Measurements from ENCODE around the gene AFAP1. TPM values are rescaled to one million over a fixed set of nuclear protein-coding genes. Genes with fewer than 3 reads are reported as not detected.

Gene AFAP1
- total RNA-seq, 2 donors from 2014 or later, result 7.2 to 9.1 TPM

- DNase-seq (ENCODE audit: low spot score) (no peak), ATAC-seq (no peak)
- Mint-ChIP-seq H3K4me1 (ENCODE audit: low read depth in 2 of 2) (peaks cover 8 to 19% of the 10 kb centered on the region in 2 donors), H3K27me3 (peaks cover 0 to 9% of the 10 kb centered on the region in 2 donors), H3K36me3 (no peaks in the 10 kb centered on the region), H3K27ac (no peak overlapping the region), H3K9me3 (no peaks in the 10 kb centered on the region), H3K4me3 (no peak overlapping the region)
Measured at GRCh38 chr4:7786517-7786916, 153.1 kb downstream of the AFAP1 start.

- H3K9me3 Mint-ChIP-seq, result no peaks in the 10 kb centered on the region
- no peak for DNase-seq (ENCODE audit: low spot score)
- no peak for ATAC-seq
- no peaks in the 10 kb centered on the region for H3K36me3 Mint-ChIP-seq
- H3K27ac Mint-ChIP-seq, result no peak overlapping the region
- peaks cover 13 to 24% of the 10 kb centered on the region in 2 donors for H3K4me1 Mint-ChIP-seq (ENCODE audit: low read depth in 2 of 2)
- peaks cover 0 to 9% of the 10 kb centered on the region in 2 donors for H3K27me3 Mint-ChIP-seq
- no peak overlapping the region for H3K4me3 Mint-ChIP-seq
Measured at GRCh38 chr4:7786040-7786439, 153.6 kb downstream of the AFAP1 start.

DNA sequence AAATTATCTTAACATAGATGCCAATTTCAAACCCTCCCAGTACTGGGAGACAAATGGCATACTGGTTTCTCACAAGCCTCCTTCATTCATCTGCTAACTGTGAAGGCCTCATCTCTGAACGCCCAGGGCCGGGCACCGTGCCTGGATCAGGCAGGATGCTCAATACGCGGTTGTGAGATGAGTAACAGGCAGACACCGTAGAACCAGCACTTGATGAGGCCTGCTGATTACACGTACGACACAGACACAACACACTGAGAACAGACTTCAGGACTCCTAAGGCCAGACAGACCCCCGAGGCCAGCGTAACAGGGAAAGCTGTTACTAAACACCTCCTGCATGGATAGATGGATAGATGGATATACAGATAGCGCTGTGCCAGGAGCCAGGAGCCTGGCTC, 154.6 kb downstream of the AFAP1 start:
- Mint-ChIP-seq H3K27me3 (peaks cover 0 to 9% of the 10 kb centered on the region in 2 donors), H3K4me3 (no peak overlapping the region), H3K4me1 (ENCODE audit: low read depth in 2 of 2) (peaks cover 13 to 26% of the 10 kb centered on the region in 2 donors), H3K9me3 (no peaks in the 10 kb centered on the region), H3K27ac (no peak overlapping the region), H3K36me3 (no peaks in the 10 kb centered on the region)
- ATAC-seq (no peak), DNase-seq (ENCODE audit: low spot score) (no peak)

DNA sequence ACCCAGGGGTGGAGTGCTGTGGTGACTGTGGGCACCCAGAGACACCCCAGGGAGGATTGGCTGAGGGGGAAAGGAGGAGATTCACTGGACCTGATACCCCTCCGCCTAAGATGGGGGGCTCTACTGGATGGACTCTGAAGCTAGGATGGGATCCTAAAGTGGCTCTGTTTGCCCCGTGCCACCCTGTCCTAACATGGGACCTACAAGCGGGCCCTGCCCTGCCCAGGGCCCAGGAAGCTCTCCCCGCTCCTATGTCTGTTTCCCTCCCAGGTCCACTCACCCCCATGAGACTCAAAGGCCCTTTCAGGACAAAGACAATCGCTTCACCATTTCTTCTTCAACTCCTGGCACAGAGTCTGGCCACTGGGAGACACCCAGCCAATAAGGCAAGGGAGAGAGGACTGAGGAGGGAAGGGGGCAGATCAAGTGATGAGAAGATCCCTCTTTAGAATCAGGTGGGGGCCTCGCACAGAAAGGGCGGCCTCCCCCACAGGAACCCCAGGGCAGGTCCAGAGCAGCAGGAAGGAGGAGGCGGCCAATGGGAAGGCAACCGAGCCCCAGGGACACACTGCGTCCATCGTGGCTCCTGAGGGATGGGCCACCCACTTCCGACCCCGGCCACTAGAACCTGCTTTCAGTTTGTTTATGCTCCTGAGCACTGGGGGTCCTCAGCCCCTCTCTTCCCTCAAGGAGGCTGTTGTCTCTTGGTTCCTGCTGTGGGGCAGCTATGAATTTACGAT, 155.4 kb downstream of the AFAP1 start:
- Mint-ChIP-seq H3K27me3 (peaks cover 0 to 2% of the 10 kb centered on the region in 2 donors), H3K27ac (no peak overlapping the region), H3K4me3 (no peak overlapping the region), H3K9me3 (no peaks in the 10 kb centered on the region), H3K36me3 (no peaks in the 10 kb centered on the region), H3K4me1 (ENCODE audit: low read depth in 2 of 2) (peaks cover 13 to 26% of the 10 kb centered on the region in 2 donors)
- DNase-seq (ENCODE audit: low spot score) (no peak), ATAC-seq (no peak)

DNA sequence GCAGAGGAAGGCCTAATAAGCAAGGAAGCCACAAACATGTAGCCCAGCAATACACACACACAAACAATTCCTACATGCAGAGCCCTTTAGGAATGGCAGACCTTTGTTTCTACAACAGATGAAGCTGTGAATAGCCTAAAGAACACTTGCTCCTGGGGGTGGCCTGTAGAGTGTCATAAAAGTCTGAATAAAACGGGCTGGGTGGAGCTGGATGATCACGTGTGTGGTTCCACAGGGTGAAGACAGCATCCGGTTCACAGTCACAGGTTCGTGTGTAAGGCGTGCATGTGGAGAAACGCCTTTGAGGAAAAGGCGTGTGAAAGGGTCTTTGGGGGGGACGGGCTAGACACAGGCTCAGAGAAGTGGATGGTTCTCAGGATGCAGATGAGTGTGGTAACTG, 156.1 kb downstream of the AFAP1 start:
- ATAC-seq (peak in 1 of 2 donors; percentile 24), DNase-seq (ENCODE audit: low spot score) (no peak)
- H3K27ac Mint-ChIP-seq, result no peak overlapping the region
- no peak overlapping the region for H3K4me3 Mint-ChIP-seq
- no peaks in the 10 kb centered on the region for H3K36me3 Mint-ChIP-seq
- H3K4me1 Mint-ChIP-seq (ENCODE audit: low read depth in 2 of 2), result peaks cover 13 to 26% of the 10 kb centered on the region in 2 donors
- H3K9me3 Mint-ChIP-seq, result no peaks in the 10 kb centered on the region
- no peaks in the 10 kb centered on the region for H3K27me3 Mint-ChIP-seq

DNA sequence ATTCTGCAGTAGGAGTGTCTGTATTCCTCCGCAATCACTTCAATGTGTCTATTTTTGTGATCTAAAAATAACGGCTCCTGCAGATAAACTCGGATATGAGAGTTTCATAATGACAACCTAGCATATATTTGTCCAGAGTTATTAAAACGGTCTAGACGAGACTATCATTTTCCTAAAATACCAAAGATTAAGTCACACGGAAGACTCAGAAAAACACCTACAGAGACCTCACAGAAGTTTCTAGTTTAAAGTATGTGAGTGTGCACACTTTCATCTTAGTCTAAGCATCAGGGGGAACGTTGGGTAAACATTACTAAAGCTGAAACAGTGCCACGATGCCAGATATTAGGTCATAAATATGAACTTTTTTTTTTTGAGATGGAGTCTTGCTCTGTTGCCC, 156.9 kb downstream of the AFAP1 start:
- no peaks in the 10 kb centered on the region for H3K36me3 Mint-ChIP-seq
- no peaks in the 10 kb centered on the region for H3K27me3 Mint-ChIP-seq
- no peak for ATAC-seq
- DNase-seq (ENCODE audit: low spot score), result no peak
- H3K4me3 Mint-ChIP-seq, result no peak overlapping the region
- peaks cover 13 to 26% of the 10 kb centered on the region in 2 donors for H3K4me1 Mint-ChIP-seq (ENCODE audit: low read depth in 2 of 2)
- no peak overlapping the region for H3K27ac Mint-ChIP-seq
- H3K9me3 Mint-ChIP-seq, result no peaks in the 10 kb centered on the region

- H3K27ac Mint-ChIP-seq, result no peak overlapping the region
- no peak for ATAC-seq
- DNase-seq (ENCODE audit: low spot score), result no peak
- H3K27me3 Mint-ChIP-seq, result no peaks in the 10 kb centered on the region
- H3K36me3 Mint-ChIP-seq, result no peaks in the 10 kb centered on the region
- peaks cover 13 to 26% of the 10 kb centered on the region in 2 donors for H3K4me1 Mint-ChIP-seq (ENCODE audit: low read depth in 2 of 2)
- no peak overlapping the region for H3K4me3 Mint-ChIP-seq
- H3K9me3 Mint-ChIP-seq, result no peaks in the 10 kb centered on the region
Measured at GRCh38 chr4:7781993-7782392, 157.7 kb downstream of the AFAP1 start.

- no peak overlapping the region for H3K4me3 Mint-ChIP-seq
- H3K9me3 Mint-ChIP-seq, result no peaks in the 10 kb centered on the region
- H3K4me1 Mint-ChIP-seq (ENCODE audit: low read depth in 2 of 2), result peaks cover 13 to 26% of the 10 kb centered on the region in 2 donors
- DNase-seq (ENCODE audit: low spot score) (no peak), ATAC-seq (no peak)
- no peaks in the 10 kb centered on the region for H3K27me3 Mint-ChIP-seq
- H3K27ac Mint-ChIP-seq, result peak overlapping the region in 1 of 2 donors; percentile 31
- no peaks in the 10 kb centered on the region for H3K36me3 Mint-ChIP-seq
Measured at GRCh38 chr4:7781366-7781765, 158.3 kb downstream of the AFAP1 start.

DNA sequence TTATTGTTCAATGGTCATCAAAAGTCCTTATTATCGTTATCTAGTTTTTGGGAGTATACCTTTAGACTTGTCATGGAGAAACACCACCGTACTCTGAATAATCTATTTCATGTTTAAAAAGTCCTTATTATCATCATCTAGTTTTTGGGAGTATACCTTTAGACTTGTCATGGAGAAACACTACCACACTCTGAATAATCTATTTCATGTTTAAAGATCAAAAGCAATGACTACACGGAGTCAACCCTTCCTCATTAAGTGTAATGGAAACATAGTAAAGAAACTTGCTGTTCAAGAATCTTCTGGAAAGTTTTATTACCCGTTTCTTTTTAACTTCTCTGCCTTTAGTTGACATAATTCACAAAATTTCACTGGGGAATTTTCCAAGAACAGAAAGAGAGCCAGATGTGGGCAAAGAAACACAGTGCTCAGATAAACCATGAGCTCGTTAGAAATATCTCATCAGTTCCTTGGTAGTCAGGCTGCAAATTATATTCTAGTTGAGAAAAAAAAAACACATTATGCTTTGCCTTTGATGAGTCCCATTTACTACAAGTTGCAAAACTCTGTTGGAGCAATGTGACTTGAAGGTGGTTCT, 158.8 kb downstream of the AFAP1 start:
- peaks cover 13 to 26% of the 10 kb centered on the region in 2 donors for H3K4me1 Mint-ChIP-seq (ENCODE audit: low read depth in 2 of 2)
- DNase-seq (ENCODE audit: low spot score) (no peak), ATAC-seq (no peak)
- H3K27ac Mint-ChIP-seq, result peak overlapping the region in 1 of 2 donors; percentile 31
- no peaks in the 10 kb centered on the region for H3K36me3 Mint-ChIP-seq
- H3K4me3 Mint-ChIP-seq, result no peak overlapping the region
- no peaks in the 10 kb centered on the region for H3K27me3 Mint-ChIP-seq
- H3K9me3 Mint-ChIP-seq, result no peaks in the 10 kb centered on the region

GRCh38 chr4:7779432-7779768, 160.3 kb downstream of the AFAP1 start:
- Mint-ChIP-seq H3K9me3 (no peaks in the 10 kb centered on the region), H3K4me3 (no peak overlapping the region), H3K27me3 (no peaks in the 10 kb centered on the region), H3K36me3 (no peaks in the 10 kb centered on the region), H3K4me1 (ENCODE audit: low read depth in 2 of 2) (peaks cover 13 to 26% of the 10 kb centered on the region in 2 donors), H3K27ac (no peak overlapping the region)
- DNase-seq (ENCODE audit: low spot score) (no peak), ATAC-seq (no peak)

DNA sequence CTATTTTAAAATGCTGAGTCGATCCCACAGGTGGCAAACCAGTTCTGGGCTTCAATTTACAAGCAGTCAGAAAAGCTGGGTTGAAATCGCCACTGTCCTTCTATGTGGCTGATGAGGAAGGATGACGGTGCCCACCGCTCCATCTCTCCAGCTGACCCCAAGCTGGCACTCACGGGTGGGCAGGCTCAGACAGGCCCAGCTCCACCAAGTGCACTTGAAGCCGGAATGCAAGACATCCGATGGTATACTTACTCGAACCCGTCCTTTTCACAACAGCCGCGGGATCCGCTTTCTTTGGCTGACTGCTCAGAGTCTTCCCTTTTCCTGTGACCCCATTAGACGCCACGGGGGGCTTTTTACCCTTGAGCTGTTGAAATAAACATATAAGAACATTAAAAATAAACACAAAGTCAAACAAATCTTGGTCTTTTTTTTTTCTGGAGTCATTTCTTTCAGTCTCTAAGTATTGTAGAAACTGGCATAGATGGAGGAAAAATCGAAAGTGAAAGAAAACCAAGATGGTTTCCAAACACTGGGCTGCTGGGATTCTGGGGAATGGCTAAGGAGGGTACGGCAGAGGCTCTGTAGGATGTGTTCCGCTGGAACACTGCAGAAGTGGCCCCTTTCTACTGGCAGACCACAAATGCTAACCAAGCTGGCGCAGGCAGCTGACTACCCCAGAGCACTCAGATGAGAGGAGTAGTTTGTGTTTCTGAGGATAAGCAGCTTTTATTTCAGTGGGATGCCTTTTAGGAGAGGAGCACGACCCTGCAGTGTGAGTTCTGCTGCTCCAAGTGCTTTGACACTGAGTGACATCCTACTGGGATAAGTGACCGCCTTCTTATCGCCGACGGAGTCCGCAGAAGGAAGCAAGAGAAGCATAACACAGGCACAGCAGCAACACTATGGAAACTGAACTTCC, 160.9 kb downstream of the AFAP1 start:
- H3K27me3 Mint-ChIP-seq, result no peaks in the 10 kb centered on the region
- no peak for DNase-seq (ENCODE audit: low spot score)
- H3K36me3 Mint-ChIP-seq, result no peaks in the 10 kb centered on the region
- no peak for ATAC-seq
- H3K4me1 Mint-ChIP-seq (ENCODE audit: low read depth in 2 of 2), result peaks cover 13 to 25% of the 10 kb centered on the region in 2 donors
- H3K9me3 Mint-ChIP-seq, result no peaks in the 10 kb centered on the region
- H3K27ac Mint-ChIP-seq, result no peak overlapping the region
- H3K4me3 Mint-ChIP-seq, result no peak overlapping the region

GRCh38 chr4:7777871-7778509, 161.7 kb downstream of the AFAP1 start:
- Mint-ChIP-seq H3K4me3 (no peak overlapping the region), H3K9me3 (no peaks in the 10 kb centered on the region), H3K27ac (no peak overlapping the region), H3K4me1 (ENCODE audit: low read depth in 2 of 2) (peaks cover 13 to 20% of the 10 kb centered on the region in 2 donors), H3K27me3 (no peaks in the 10 kb centered on the region), H3K36me3 (no peaks in the 10 kb centered on the region)
- no peak for ATAC-seq
- DNase-seq (ENCODE audit: low spot score), result no peak

- no peak for ATAC-seq
- H3K27me3 Mint-ChIP-seq, result no peaks in the 10 kb centered on the region
- no peaks in the 10 kb centered on the region for H3K9me3 Mint-ChIP-seq
Measured at GRCh38 chr4:7777017-7777710, 162.5 kb downstream of the AFAP1 start.

More at GRCh38 chr4:7777017-7777710, 162.5 kb downstream of the AFAP1 start:
- DNase-seq (ENCODE audit: low spot score), result no peak
- no peak overlapping the region for H3K27ac Mint-ChIP-seq
- H3K4me1 Mint-ChIP-seq (ENCODE audit: low read depth in 2 of 2), result peaks cover 11 to 13% of the 10 kb centered on the region in 2 donors
- no peaks in the 10 kb centered on the region for H3K36me3 Mint-ChIP-seq
- no peak overlapping the region for H3K4me3 Mint-ChIP-seq
